GM21526 (cell line): Measurements from ENCODE around the gene TMEM201.

Experiments used
- ATAC-seq: cut with Tn5 transposase; IDR thresholded peaks from one replicate; pipeline ENCODE4 v1.9.1; 2021; ENCODE audit warnings: moderate library complexity; ENCODE audit not compliant: unreplicated experiment, low FRiP score

Gene TMEM201

GRCh38 chr1:9652379-9653209, 63.9 kb downstream of the TMEM201 start:
- no peak for ATAC-seq

- ATAC-seq, result no peak
Measured at GRCh38 chr1:9653210-9653490, 64.4 kb downstream of the TMEM201 start.

GRCh38 chr1:9653491-9654050, 64.9 kb downstream of the TMEM201 start:
- ATAC-seq, result no peak

- ATAC-seq, result no peak
Measured at GRCh38 chr1:9654051-9654833, 65.5 kb downstream of the TMEM201 start.

GRCh38 chr1:9654834-9655723, 66.4 kb downstream of the TMEM201 start:
- ATAC-seq, result no peak

GRCh38 chr1:9655836-9656235, 67.1 kb downstream of the TMEM201 start:
- ATAC-seq, result no peak

GRCh38 chr1:9657521-9658032, 68.9 kb downstream of the TMEM201 start:
- ATAC-seq, result no peak

GRCh38 chr1:9658199-9658598, 69.5 kb downstream of the TMEM201 start:
- no peak for ATAC-seq

GRCh38 chr1:9659328-9659727, 70.6 kb downstream of the TMEM201 start:
- ATAC-seq, result no peak

- no peak for ATAC-seq
Measured at GRCh38 chr1:9663257-9663656, 74.5 kb downstream of the TMEM201 start.
